Karpas-422 (cell line): ENCODE results near the gene ALPL. TPM values are rescaled to one million over a fixed set of nuclear protein-coding genes. Genes with fewer than 3 reads are reported as not detected.

Experiments
- DNase-seq: peaks from one replicate; pipeline ENCODE4 v3.0.0-alpha.2; 2015
- H2AFZ ChIP-seq: fragments of 200-600 bp; sonication (generic); 2 replicates; pipeline ENCODE4 v1.6.1; 2014; ENCODE audit warnings: antibody characterized with exemption, low read length, mixed read lengths
- H3K27ac ChIP-seq: fragments of 200-600 bp; sonication (generic); 2 replicates; pipeline ENCODE4 v1.5.1; 2014; ENCODE audit warnings: mild to moderate bottlenecking, low read length, moderate library complexity
- H3K27me3 ChIP-seq: fragments of 200-600 bp; sonication (generic); 2 replicates; pipeline ENCODE4 v1.6.1; 2014; ENCODE audit warnings: low read length, mixed read lengths
- H3K36me3 ChIP-seq: fragments of 200-600 bp; sonication (generic); 2 replicates; pipeline ENCODE4 v1.6.1; 2014; ENCODE audit warnings: low read length, mixed read lengths; ENCODE audit not compliant: insufficient read depth
- H3K4me1 ChIP-seq: fragments of 200-600 bp; sonication (generic); 2 replicates; pipeline ENCODE4 v1.6.1; 2014; ENCODE audit warnings: mild to moderate bottlenecking, low read length, mixed read lengths
- H3K4me2 ChIP-seq: fragments of 200-600 bp; sonication (generic); 2 replicates; pipeline ENCODE4 v1.6.1; 2014; ENCODE audit warnings: low read length, low read depth, mild to moderate bottlenecking; ENCODE audit not compliant: poor library complexity, severe bottlenecking
- H3K4me3 ChIP-seq: fragments of 200-600 bp; sonication (generic); 2 replicates; pipeline ENCODE4 v1.5.1; 2014; ENCODE audit warnings: mild to moderate bottlenecking, antibody characterized with exemption, low read length, mixed read lengths
- H3K79me2 ChIP-seq: fragments of 200-600 bp; sonication (generic); 2 replicates; pipeline ENCODE4 v1.6.1; 2014; ENCODE audit warnings: mild to moderate bottlenecking, low read length, mixed read lengths
- H3K9ac ChIP-seq: fragments of 200-600 bp; sonication (generic); 2 replicates; pipeline ENCODE4 v1.6.0; 2014; ENCODE audit warnings: low read length
- H3K9me2 ChIP-seq: fragments of 200-600 bp; sonication (generic), shearing (Covaris generic); replicated peaks from 2 replicates; pipeline ENCODE4 v1.6.0; 2014; ENCODE audit warnings: mild to moderate bottlenecking, low read length, moderate library complexity; ENCODE audit not compliant: insufficient read depth
- H3K9me3 ChIP-seq: fragments of 300-700, 200-600 bp; sonication (generic); 2 replicates; pipeline ENCODE4 v1.6.1; 2014; ENCODE audit warnings: low read length, mixed read lengths
- H4K20me1 ChIP-seq: fragments of 200-600 bp; sonication (generic); 2 replicates; pipeline ENCODE4 v1.6.1; 2014; ENCODE audit warnings: mild to moderate bottlenecking, antibody characterized with exemption, low read length, low read depth; ENCODE audit not compliant: insufficient read depth
- total RNA-seq: library from RNA; depleted of rRNA; stranded (reverse); fragments of >200 nt; shearing (Covaris generic); gene quantifications from 2 replicates; pipeline ENCODE4 v1.2.3, GENCODE V29; 2014; ENCODE audit warnings: low replicate concordance

Gene ALPL
- total RNA-seq, 1 experiment from 2014 or later: not detected

GRCh38 chr1:21497466-21498061 lies 11.7 kb upstream of the ALPL start:
- no peaks in the 10 kb centered on the region for H3K36me3 ChIP-seq

DNA sequence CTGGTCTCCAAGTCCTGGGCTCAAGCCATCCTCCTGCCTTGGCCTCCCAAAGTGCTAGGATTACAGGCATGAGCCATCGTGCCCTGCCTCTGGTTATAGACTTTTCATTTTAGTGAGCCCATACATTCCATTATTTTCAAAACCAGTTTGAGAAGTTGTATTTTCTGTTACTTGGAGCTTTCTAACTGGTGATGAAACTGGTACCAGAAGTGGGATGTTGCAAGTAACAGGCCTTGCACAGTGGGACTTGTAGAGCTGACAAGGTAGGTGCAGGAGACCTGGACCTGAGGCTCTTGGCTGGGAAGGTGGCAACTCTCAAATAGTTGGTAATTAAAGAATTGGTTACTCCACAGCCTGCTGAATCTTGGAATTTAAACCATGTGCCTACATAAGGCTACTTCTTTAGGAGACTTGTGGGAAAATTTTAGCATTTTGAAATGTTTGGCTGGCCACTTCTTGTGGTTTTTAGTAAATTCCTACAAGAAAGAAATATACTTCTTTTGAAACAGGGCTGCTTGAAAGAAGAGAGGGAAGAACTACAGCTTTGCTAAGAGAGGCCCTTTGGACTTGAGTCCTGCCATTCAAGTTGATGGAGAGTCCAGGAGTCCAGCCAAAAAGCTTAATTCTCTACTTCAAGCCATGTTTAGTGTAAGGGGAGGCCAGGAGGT lies 9.8 kb upstream of the ALPL start:
- Histone ChIP-seq H3K9me3 (no peaks in the 10 kb centered on the region), H3K4me2 (no peak overlapping the region), H3K27me3 (no peaks in the 10 kb centered on the region), H3K27ac (no peak overlapping the region), H3K4me3 (no peak overlapping the region), H3K9me2 (no peaks in the 10 kb centered on the region), H3K36me3 (no peaks in the 10 kb centered on the region), H3K4me1 (peaks cover 6% of the 10 kb centered on the region), H2AFZ (no peak overlapping the region), H4K20me1 (no peaks in the 10 kb centered on the region), H3K9ac (no peak overlapping the region), H3K79me2 (no peaks in the 10 kb centered on the region)
- no peak for DNase-seq

More at GRCh38 chr1:21497466-21498061, 11.7 kb upstream of the ALPL start:
- H3K79me2 ChIP-seq: no peaks in the 10 kb centered on the region
- no peak overlapping the region for H2AFZ ChIP-seq
- H3K4me2 ChIP-seq: no peak overlapping the region
- H3K9ac ChIP-seq: no peak overlapping the region
- no peak overlapping the region for H3K4me3 ChIP-seq
- no peaks in the 10 kb centered on the region for H3K9me3 ChIP-seq
- no peaks in the 10 kb centered on the region for H3K9me2 ChIP-seq
- H3K27ac ChIP-seq: no peak overlapping the region
- no peak for DNase-seq
- H3K4me1 ChIP-seq: peaks cover 6% of the 10 kb centered on the region
- no peaks in the 10 kb centered on the region for H3K27me3 ChIP-seq
- no peaks in the 10 kb centered on the region for H4K20me1 ChIP-seq

DNA sequence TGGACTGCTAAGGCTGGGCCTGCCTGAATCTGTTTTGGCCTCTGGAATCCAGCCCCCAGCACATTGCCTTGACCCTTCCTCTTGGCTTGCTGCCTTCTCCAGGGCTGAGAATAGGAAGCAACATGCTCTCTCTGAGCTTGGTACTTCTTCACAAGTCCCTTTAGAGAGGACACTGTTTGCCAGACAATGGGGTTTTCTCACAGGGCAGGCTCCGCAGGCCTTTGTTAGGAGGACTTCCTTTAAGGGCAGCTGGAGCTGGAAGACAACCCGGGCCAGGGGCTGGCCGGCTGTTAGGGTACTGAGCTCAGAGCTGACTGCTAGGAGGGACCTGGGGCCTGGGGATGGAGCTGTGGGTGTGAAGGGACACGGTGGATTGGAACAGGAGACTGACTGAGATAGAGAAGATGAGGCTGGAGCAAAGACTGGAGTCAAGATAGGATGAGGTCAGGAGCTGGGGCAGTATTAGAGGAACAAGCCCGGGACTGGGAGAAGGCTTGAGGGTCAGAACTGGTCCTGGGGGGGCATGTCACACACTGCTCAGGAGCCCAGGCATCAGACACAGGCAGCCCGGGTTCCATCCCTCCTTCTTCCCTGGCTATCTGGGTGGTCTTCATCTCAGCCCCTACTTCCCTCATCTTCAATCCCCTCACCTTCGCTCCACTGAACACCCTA lies 5.4 kb upstream of the ALPL start:
- Histone ChIP-seq H3K27me3 (no peaks in the 10 kb centered on the region), H3K9ac (no peak overlapping the region), H4K20me1 (no peaks in the 10 kb centered on the region), H2AFZ (no peak overlapping the region), H3K4me1 (peaks cover 3% of the 10 kb centered on the region), H3K4me3 (no peak overlapping the region), H3K9me3 (no peaks in the 10 kb centered on the region), H3K9me2 (no peaks in the 10 kb centered on the region), H3K27ac (no peak overlapping the region), H3K36me3 (no peaks in the 10 kb centered on the region), H3K4me2 (no peak overlapping the region), H3K79me2 (no peaks in the 10 kb centered on the region)
- no peak for DNase-seq

DNA sequence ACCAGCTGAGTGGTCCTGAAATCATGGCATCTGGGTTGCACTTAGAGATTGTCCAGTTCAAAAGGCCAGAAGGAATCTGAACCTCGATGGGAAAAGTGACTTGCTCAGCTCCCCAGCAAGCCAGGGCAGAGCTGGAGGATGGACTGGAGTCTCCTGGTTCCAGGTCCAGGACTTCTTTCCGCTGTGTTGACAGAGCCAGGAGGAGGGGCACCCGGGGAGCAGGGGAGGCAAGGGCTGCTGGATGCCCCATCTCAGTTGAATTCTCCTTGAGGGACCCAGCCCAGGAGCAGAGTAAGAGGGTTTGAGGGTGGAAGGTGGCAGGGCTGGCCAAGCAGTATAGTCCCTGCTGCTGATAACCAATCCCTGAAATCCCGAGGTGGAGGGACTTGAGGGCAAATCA lies 2.4 kb upstream of the ALPL start:
- H3K36me3 ChIP-seq: no peaks in the 10 kb centered on the region
- no peaks in the 10 kb centered on the region for H3K79me2 ChIP-seq
- H3K4me2 ChIP-seq: no peak overlapping the region
- H3K9ac ChIP-seq: no peak overlapping the region
- no peaks in the 10 kb centered on the region for H3K9me3 ChIP-seq
- H3K4me3 ChIP-seq: no peak overlapping the region
- no peak for DNase-seq
- no peak overlapping the region for H3K27ac ChIP-seq
- no peaks in the 10 kb centered on the region for H3K27me3 ChIP-seq
- H2AFZ ChIP-seq: no peak overlapping the region
- H3K4me1 ChIP-seq: peaks cover 18% of the 10 kb centered on the region
- H3K9me2 ChIP-seq: no peaks in the 10 kb centered on the region
- H4K20me1 ChIP-seq: no peaks in the 10 kb centered on the region

GRCh38 chr1:21507511-21508270 lies 1.5 kb upstream of the ALPL start:
- Histone ChIP-seq H4K20me1 (no peaks in the 10 kb centered on the region), H3K4me3 (no peak overlapping the region), H3K36me3 (no peaks in the 10 kb centered on the region), H3K79me2 (no peaks in the 10 kb centered on the region), H3K27ac (no peak overlapping the region), H3K9ac (no peak overlapping the region), H3K9me3 (no peaks in the 10 kb centered on the region), H3K27me3 (no peaks in the 10 kb centered on the region), H3K4me1 (peaks cover 26% of the 10 kb centered on the region), H3K9me2 (no peaks in the 10 kb centered on the region), H2AFZ (no peak overlapping the region), H3K4me2 (no peak overlapping the region)
- no peak for DNase-seq

DNA sequence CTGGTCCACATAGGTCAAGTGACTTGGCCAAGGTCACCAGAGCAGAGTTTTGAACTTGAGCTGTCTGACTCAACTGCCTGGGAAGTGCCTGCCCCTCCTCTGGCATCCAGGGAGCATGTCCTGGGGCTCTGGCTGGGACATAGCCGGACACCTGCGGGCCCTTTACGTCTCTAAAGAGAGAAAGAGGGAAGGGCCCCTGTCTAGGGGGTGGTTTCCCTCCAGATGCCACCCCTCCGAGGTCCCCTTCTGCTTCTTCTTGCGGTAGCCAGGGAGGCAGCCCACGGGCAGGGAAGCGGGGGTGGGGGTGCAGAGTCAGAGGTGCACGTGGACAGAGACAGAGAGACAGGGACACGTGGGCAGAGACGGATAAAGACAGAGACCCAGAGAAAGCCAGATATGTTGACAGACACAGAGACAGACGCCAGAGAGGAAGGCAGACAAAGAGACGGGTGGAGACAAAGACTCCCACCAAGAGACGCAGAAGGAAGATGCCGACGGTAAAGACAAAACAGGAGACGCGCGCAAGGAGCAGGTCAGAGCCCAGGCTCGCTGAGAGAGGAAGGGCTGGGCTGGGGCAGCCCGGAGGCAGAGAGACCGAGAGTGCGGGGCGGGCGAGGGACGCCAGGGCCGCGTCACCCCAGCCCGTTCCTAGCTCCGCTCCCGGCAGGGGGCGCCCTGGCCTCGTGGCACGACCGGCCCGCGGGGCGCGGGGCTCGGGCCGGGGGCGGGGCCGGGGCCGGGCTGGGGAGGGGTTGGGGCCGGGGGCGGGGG lies 458 bp upstream of the ALPL start:
- Histone ChIP-seq H3K9me3 (no peaks in the 10 kb centered on the region), H3K9ac (peak overlapping the region; percentile 42), H3K79me2 (no peaks in the 10 kb centered on the region), H4K20me1 (no peaks in the 10 kb centered on the region), H3K36me3 (no peaks in the 10 kb centered on the region), H3K4me1 (peaks cover 37% of the 10 kb centered on the region), H2AFZ (peak overlapping the region; percentile 75), H3K4me2 (peak overlapping the region; percentile 22), H3K27ac (no peak overlapping the region), H3K4me3 (no peak overlapping the region; the same call in 1 of the 2 replicates), H3K9me2 (no peaks in the 10 kb centered on the region), H3K27me3 (no peaks in the 10 kb centered on the region)
- DNase-seq: peak; percentile 89

DNA sequence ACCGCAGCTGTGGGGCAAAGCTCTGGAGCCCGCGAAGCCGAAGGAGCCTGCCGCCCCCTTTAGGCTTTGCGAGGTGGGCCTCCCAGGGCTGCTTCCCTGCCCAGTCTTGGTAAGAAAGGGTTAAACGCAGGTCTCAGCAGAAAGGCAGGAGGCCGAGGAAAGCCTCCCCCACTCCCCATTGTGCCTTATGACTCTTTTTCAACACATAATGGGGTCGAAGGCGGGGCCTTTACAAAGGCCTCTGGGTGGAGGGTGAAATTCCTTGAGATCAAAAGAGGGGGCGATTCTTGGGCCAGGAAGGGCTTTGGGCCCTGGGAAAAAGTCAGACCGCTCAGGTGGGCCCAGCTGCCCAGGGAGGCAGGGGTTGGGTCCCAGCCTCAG lies 880 bp downstream of the ALPL start:
- no peaks in the 10 kb centered on the region for H3K27me3 ChIP-seq

More for the DNA sequence above, 880 bp downstream of the ALPL start:
- peaks cover 51% of the 10 kb centered on the region for H3K4me1 ChIP-seq
- H3K4me2 ChIP-seq: no peak overlapping the region
- H3K9me2 ChIP-seq: no peaks in the 10 kb centered on the region
- H3K9me3 ChIP-seq: no peaks in the 10 kb centered on the region
- H2AFZ ChIP-seq: no peak overlapping the region
- no peak overlapping the region for H3K27ac ChIP-seq
- H3K36me3 ChIP-seq: no peaks in the 10 kb centered on the region
- H3K4me3 ChIP-seq: no peak overlapping the region
- H3K9ac ChIP-seq: no peak overlapping the region
- DNase-seq: no peak
- no peaks in the 10 kb centered on the region for H4K20me1 ChIP-seq
- no peaks in the 10 kb centered on the region for H3K79me2 ChIP-seq
